Embryonic facial prominence (tissue), 1 donor: Measurements from ENCODE around the gene AARS2.
A peak's percentile ranks its signal among the peaks of the same experiment; 100 is the strongest.
"Not testable (repeated sequence)": the region's sequence is repeated elsewhere in the genome, so short reads cannot be mapped to it uniquely, and the experiment has no call there.

Experiments used
- DNase-seq: peaks from one replicate; pipeline ENCODE4 v3.0.0-alpha.2; 2016; ENCODE audit errors: extremely low spot score

Gene AARS2

DNA sequence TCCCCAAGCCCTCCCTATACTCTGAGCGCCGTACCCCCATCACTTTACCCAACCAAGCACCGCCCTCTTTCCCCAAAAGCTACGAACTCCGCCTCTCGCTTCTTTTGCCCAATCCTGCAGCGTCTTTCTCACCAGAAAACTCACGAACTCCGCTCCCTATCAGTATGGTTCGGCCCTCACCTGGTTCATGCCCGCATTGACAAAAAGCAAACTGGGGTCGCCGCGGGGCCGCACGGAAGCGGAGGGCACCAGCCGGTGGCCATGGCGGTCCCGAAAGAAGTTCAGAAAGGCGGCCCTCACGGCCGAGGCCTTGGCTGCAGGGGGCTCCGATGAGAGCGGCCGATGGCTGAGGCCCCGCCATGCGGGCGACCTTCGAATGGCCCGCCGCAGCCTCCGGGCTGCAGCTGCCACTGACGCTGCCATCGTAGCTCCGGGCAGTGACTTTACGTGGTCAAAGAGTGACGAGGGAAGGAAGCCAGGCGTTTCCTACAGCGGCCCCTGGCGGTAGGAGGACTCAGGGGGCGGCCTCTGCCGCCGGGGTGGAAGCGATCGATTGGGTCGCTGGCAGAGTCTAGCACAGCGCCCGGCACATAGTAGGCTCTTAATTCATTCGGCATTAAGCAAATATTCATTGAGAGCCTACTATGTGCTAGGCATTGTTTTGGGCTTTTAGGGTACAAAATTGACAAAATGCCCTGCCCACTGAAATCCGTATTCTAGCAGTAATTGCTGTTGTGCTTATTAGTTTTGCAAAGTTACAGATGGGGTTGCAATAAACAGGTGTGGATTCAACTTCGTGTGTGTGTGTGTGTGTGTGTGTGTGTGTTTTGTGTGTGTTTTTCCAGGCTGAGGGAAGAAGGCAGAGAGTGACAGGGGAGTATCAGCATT lies at the start of gene AARS2:
Gene AARS2, minus strand, starts transcription at position 447 of the 888 bp plus-strand sequence. Its CDS starts 24 bp downstream, at position 423.
- peak; percentile 64 for DNase-seq

DNA sequence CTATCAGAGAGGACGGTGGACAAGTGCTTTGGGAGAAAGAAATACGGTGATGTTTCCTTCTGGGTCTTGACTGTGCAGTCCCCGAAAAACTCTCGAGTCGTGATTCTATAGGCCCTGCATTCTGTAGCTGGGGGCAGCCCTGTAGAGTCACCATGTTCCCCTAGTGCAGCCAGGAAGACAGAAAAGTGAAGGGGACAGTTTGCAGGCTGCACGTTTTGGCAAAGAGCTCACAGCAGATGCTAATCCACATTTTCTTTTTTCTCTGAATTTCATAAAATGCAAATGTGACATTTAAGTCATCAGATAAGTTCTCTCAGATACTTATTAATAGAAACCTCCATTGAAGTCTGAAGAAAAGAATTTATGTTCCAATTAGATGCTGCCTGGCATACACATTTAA lies 48.8 kb upstream of the AARS2 start:
- DNase-seq = no peak

DNA sequence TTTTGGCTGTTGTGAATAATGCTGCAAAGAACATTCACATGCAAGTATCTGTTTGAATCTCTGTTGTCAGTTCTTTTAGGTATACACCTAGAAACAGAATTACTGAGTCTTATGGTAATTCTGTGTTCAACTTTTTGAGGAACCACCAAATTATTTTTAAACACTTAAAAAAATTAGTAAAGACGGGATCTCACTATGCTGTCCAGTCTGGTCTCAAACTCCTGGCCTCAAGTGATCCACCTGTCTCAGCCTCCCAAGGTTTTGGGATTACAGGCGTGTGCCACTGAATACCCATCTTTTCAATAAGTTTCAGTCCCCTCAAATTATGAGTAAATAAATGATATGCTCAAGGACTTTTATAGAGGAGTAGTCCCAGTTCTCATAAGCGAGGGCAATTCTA lies 46.8 kb upstream of the AARS2 start:
- DNase-seq = no peak

DNA sequence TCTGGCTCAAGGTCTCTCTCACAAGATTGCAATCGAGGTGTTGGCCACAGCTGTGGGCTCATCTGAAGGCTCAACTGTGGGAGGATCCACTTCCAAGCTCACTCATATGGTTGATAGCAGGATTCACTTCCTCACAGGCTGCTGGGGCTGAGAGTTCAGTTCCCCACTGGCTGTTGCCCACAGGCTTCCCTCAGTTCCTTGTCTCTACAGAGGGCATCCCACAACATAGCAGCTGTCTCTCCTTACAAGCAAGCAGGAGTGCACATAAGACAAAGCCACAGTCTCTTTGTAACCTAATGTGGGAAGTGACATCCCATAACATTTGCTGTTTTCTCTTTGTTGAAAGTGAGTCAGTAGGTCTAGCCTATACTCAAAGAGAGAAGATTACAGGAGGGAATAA lies 43.3 kb upstream of the AARS2 start:
- DNase-seq = no peak

DNA sequence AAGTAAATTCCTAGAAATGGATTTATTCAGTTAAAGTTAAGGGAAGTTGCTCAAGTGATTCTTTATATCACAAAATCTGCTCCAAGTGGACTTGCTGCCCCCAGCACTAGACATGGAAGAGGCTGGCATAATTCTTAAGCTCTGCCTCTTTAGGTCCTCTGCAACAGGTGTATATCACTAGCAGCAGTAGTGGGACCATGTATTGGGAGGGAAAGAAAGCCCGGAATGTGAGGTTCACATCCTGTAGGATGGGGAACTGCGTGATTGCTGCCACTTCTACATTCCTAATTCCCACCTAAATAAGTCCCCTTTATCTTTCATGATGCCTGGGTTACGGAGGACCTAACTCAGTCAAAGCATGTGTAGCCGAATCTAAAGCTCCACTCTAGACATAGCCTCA lies 42.5 kb upstream of the AARS2 start:
- no peak for DNase-seq

DNA sequence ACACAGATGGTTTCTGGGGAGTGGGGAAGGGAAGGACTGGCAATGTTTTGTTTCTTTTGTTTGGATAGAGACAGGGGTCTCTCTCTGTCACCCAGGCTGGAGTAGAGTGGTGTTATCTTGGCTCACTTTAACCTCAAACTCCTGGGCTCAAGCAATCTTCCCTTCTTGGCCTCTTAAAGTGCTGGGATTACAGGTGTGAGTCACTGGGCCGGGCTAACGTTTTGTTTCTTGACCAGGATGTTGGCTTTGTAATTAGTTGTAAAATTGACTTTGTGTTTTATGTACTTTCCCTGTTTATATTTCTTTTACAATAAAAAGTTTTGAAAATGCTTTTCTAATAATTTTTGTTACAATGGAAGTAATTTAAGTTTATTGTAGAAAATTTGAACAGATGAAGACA lies 40.2 kb upstream of the AARS2 start:
- DNase-seq = no peak

DNA sequence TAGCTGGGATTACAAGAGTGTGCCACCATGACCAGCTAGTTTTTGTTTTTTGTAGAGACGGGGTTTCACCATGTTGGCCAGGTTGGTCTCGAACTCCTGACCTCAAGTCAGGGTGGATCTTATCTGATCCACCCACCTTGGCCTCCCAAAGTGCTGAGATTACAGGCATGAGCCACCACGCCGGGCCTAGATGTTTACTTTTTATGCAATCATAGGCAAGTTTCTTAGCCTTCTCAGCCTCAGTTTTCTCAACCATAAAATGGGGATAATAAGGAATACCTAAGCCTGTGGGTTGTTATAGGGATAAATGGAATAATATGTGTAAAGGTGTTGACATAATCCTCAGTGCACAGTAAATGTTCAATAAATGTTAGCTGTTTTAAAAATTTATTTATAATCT lies 39.1 kb upstream of the AARS2 start:
- no peak for DNase-seq

DNA sequence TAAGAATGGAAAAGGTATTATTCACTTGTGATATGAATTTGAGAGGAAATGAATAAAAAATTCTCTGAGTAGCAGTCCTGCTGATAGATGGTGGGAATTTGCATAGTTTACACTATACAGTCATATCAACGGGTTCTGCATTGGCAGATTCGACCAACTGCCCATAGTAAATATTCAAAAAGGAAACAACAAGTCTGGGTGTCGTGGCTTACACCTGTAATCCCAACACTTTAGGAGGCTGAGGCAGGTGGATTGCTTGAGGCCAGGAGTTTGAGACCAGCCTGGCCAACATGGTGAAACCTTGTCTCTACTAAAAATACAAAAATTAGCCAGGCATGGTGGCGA lies 37.5 kb upstream of the AARS2 start:
- not testable (repeated sequence) for DNase-seq

DNA sequence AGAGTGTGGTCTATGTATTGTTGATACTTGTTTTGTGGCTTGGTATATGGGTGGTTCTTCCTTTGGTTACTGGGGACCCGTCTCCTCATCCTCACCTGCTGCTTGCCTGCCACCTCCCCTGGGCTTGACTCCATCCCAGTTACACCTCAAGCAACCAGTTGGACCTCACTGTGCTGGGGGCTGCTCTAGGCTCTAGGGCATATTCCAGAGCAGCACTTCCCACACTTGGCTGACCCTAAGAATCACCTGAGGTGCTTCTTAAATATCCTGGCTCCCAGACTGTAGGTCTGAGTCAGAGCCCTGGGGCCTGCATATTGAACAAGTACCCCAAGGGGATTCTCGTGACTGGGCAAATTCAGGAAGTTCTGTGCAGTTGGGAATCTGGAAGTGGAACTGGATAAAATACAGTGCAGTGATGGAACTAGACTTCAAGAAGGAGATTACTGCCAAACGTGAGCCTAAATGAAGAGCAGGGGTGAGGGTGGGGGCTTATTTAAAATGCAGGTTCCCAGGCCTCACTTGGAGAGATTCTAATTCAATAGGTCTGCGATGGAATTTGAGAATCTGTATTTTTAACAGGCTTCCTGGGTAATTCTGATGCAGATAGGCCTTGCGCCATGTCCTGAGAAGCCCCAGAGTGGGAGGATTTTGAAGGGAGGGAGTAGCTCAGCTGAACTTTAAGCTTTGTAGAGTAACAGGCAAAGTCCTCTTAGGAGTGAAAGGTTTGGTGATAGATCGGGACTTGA lies 36.9 kb upstream of the AARS2 start:
- no peak for DNase-seq

DNA sequence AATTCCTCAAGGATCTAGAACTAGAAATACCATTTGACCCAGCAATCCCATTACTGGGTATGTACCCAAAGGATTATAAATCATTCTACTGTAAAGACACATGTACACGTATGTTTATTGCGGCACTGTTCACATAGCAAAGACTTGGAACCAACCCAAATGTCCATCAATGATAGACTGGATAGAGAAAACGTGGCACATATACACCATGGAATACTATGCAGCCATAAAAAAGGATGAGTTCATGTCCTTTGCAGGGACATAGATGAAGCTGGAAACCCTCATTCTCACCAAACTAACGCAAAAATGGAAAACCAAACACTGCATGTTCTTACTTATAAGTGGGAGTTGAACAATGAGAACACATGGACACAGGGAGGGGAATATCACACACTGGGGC lies 33.7 kb upstream of the AARS2 start:
- DNase-seq = not testable (repeated sequence)

DNA sequence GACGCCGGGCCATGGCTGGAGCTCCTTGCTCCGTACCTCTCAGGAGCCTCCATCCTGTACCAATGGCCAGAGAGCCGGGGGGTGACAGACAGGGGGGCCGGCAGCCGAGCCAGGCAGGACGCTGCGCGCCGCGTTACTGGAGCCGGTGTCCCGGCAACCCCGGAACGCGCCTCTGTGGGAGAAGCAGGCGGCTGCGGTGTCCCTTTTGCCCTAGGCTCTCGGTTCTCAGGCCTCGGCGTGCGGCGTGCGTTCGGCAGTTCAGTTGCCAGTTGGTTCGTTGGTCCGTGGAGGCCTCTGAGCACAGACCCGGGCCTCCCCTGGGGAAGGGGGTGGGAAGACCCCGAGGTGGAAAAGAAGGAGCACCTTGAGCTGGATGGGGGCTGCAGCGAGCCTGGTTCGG lies 29.3 kb upstream of the AARS2 start, which contains the start of gene SPATS1:
Gene SPATS1, plus strand, starts transcription at position 162 of the 400 bp plus-strand sequence. CDS start 446 bp downstream, outside the sequence.
- DNase-seq = no peak

DNA sequence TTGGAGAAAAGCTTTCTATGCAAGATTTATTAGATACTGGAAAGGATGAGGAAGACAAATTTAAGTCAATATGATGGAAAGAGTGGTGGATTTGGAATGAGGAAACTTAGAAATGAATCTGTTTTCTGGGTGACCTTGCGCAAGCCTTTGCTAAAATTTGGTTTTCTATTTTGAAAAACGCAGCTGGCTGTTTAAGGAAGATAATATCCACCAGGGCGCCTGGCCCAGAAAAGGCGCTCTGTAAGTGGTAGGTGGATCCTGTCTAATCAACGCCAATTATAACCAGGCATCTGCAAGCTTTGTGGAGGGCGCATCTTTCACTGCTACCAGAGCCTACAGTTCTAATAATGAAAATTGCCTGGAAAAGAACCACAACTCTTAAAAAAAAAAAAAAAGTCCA lies 28.9 kb upstream of the AARS2 start:
- no peak for DNase-seq

DNA sequence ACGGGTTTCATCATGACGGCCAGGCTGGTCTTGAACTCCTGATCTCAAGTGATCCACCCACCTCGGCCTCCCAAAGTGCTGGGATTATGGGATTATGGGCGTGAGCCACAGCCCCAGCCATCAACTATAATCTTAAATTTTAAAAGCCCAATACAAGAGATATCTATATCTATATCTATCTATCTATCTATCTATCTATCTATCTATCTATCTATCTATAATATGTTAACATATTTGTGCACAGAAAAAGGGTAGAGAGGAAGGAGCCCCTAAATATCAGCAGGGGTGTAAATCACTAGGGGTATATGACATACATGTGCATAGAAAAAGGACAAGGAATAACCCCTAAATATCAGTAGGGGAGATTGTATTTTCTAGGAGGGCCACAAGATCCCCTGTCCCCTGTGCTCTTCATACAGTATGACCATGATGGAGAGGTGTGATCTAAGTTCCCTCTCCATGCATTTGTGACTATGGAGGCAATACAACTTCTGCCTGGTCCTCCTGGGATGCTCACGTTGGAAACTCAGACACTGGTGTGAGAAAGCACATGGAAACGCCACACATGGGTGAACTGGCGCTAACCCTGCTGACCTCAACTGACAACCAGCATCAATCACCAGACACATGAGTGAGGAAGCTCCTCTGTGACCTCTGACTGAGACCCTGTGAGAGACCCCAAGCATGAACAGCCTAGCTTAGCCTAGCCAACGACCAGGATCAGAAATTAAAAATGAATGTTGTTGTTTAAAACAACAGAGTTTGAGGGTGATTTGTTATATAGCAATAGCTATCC lies 28.1 kb upstream of the AARS2 start:
- no peak for DNase-seq

DNA sequence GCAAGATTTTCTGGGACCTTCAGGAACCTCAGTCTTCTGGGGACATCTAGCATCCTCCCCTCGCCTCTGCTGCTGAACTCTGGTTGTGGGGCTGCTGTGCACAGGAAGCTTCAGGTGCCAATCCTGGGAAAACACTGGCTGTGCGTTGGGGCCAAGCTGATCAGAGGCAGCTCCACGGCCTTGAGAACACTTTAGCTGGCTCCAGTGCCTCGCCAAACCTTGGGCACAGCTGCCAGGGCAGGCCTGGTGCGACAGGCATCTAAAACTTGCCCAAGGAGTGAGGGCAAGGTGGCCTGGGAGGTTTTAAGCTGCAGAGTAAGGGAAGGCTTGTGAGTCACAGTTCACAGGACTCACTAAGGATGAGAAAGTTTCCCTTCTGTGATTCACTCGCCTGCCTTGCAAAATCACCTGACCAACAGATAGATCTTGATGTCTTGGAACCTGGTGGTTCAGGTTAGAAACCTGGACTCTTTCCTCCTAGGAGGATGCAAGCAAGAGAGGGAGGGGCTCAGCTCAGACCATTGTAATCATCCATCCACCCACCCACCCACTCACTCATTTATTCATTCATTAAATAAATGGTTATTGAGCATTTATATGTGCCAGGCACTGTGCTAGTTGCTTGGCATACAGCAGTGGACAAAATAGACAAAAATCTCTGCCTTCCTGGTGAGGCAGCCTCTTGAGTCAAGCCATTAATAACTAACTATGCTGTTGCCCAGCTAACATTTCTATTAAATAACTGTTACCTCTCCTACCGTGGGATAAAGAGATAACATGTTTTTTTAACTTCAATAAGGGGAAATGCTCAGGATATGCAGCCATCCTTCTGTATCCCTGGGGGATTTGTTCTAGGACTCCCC lies 26.8 kb upstream of the AARS2 start:
- no peak for DNase-seq

DNA sequence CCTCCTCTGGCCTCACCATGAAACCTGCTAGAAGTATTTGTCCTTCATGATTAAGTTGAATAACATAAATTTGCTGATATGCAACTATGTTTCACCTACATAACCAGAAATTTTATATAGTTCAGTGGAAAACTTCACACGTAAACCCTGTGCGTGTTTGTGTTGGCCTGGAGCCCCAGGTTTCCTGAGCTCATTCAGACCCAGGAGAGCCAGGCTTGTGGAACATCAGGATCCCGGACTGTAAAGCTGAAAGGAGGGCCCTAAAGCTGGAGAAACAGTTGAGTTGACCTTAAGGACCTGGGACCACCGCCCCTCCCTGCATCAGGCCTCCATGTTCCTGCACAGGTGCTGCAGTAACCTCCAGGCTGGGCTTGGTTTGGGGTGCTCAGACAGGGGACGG lies 26.2 kb upstream of the AARS2 start:
- DNase-seq = no peak

DNA sequence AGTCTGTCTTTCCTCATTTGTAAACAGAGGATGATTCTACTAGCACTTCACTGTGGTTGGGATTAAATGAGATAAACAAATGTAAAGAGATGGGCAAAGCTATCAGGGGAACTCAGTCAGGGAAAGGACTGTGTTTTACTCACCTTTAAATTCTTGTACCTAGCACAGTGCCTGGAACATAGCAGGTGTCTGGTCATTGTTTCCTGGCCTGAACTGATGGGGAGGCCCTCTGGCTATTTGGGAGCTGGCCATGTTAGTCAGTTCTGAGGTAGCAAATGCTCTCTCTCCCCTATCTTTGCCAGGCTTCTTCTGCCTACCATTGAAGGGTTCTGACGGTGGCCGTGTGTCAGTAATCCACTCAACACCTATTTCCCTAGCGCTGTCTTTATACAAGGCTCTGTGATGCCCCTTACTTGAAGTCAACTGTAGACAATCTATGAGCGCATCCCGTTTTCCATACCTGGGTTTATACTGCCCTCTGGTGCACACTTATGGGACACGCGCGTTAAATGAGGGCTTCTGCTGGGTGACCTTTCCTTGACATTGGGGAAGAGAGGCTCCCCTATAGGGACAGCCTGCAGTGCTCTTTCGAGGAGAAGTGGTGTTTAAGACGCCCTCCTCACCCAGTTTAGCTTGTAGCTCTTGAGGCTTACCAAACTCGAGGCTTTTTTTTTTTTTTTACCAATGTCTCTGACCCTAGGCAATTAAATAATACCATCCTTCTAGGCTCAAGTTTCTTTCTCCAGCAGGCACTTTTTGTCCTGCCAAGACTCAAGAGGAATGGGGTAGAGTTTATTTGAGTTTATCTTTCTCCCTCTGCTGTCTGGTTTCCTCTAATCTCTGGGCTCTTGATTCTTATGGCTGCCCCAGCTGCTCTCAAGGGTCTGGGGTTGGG lies 25.3 kb upstream of the AARS2 start:
- DNase-seq = peak; percentile 66

DNA sequence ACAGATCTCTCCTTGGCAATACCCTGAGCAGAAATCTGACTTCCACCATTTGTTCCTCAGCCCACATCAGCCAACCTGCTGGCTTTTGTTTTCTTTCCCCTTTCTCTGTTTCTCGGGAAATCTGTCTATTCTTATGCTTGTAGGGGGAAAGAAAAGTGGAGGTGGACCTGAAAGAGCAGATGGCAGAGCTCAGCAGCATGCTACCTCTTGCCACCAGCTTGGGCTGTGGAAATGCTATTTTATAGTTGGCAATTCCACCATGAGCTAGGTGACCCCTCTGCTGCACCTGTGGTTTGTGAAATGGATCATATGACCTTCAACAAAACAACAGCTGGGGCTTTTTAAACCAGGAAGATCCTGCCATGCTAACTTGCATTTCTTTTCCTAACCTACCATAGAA lies 22.5 kb upstream of the AARS2 start:
- no peak for DNase-seq

DNA sequence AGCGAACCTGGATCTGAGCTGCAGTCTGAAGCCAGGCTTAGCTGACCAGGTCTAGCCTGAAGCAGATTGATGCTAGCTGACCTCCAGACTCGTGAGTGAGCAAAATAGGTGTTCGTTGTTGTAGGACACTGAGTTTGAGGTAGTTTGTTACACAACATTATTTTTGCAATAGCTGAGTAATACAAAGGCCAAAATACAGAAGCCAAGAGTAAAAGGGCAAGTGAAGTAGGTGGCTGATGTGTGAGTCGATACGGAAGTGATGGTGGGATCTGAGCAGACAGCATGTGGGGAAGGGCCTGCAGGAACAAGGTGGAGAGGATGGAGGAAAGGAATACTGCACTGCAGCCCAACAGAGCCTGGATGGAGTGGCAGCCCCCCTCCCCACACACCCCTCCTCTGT lies 20.8 kb upstream of the AARS2 start:
- DNase-seq = no peak

DNA sequence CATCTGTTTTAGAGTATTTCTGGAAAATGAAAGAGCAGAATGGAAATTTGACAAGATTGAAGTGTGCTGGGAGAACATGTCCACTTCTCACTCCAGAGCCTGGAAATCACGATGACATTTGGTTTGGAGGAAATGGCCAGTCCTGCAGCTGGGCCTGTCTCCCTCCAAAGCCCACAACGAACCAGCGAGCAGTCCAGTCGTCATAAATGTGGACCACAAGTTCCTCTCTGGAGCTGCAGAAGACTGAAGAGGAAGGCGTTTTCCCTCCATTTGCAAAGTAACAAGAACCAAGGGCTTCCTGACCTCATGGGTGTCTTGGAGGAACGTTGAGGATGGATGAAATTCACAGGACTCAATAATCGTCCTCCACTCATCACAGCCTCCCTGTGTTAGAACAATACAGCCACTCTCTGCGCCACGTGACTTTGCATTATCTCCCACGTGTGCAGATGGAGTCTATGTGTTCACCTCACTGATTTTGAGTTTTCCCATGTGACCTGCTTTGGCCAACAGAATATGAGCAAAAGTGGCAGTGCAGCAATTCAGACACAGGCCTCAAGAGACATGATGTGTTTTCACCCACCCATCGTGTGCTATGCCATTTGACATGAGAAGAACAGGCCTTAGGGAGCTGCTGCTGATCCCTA lies 20.2 kb upstream of the AARS2 start:
- DNase-seq = no peak

DNA sequence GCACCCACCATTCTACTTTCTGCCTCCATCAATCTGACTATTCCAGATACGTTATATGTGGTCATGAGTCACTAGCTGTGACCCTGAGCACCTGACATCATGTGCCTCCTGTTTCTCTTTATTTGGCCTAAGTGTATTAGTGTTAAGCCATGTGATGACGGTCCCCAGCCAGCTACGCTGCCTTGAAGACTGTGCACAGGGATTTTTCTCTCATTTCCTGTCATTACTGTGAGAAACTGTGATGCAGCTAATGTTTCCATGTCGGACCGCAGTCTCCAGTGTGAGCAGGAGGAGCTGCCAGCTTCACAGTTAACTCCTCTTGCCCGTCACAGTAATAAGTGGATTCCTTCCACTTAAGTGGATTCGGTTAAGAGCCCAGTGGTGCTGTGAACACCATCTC lies 19.4 kb upstream of the AARS2 start:
- no peak for DNase-seq
